Ishikawa (cell line): ENCODE measurements around the gene VAMP4.

Source experiments
- CEBPB ChIP-seq: IDR thresholded peaks from 2 replicates; pipeline ENCODE4 v1.6.1; 2012
- CREB1 ChIP-seq: IDR thresholded peaks from 2 replicates; pipeline ENCODE4 v1.6.1; 2012; ENCODE audit warnings: low read depth
- EGR1 ChIP-seq: IDR thresholded peaks from 2 replicates; pipeline ENCODE4 v1.6.1; 2012
- EP300 ChIP-seq: IDR thresholded peaks from 2 replicates; pipeline ENCODE4 v1.6.1; 2012; ENCODE audit warnings: borderline replicate concordance
- MAX ChIP-seq: IDR thresholded peaks from 2 replicates; pipeline ENCODE4 v1.6.1; 2012
- RAD21 ChIP-seq: IDR thresholded peaks from 2 replicates; pipeline ENCODE4 v1.6.1; 2012; ENCODE audit warnings: low read depth
- TAF1 ChIP-seq: IDR thresholded peaks from 2 replicates; pipeline ENCODE4 v1.6.1; 2012; ENCODE audit warnings: low read depth, mild to moderate bottlenecking
- YY1 ChIP-seq: IDR thresholded peaks from 2 replicates; pipeline ENCODE4 v1.6.1; 2012; ENCODE audit warnings: low read depth
- ZBTB7A ChIP-seq: IDR thresholded peaks from 2 replicates; pipeline ENCODE4 v1.6.1; 2012; ENCODE audit warnings: low read depth
- TF ChIP-seq, protein P1 (sequence below): IDR thresholded peaks from 2 replicates; pipeline ENCODE4 v1.6.1; 2012; ENCODE audit warnings: low read depth, mild to moderate bottlenecking

GRCh38 chr1:171783816-171784530, 42.1 kb upstream of the VAMP4 start:
- TF ChIP-seq ZBTB7A (no peak), EP300 (no peak), MAX (no peak), YY1 (no peak), EGR1 (no peak), TAF1 (no peak), CREB1 (no peak), CEBPB (no peak), RAD21 (no peak)
- TF ChIP-seq, protein P1, sequence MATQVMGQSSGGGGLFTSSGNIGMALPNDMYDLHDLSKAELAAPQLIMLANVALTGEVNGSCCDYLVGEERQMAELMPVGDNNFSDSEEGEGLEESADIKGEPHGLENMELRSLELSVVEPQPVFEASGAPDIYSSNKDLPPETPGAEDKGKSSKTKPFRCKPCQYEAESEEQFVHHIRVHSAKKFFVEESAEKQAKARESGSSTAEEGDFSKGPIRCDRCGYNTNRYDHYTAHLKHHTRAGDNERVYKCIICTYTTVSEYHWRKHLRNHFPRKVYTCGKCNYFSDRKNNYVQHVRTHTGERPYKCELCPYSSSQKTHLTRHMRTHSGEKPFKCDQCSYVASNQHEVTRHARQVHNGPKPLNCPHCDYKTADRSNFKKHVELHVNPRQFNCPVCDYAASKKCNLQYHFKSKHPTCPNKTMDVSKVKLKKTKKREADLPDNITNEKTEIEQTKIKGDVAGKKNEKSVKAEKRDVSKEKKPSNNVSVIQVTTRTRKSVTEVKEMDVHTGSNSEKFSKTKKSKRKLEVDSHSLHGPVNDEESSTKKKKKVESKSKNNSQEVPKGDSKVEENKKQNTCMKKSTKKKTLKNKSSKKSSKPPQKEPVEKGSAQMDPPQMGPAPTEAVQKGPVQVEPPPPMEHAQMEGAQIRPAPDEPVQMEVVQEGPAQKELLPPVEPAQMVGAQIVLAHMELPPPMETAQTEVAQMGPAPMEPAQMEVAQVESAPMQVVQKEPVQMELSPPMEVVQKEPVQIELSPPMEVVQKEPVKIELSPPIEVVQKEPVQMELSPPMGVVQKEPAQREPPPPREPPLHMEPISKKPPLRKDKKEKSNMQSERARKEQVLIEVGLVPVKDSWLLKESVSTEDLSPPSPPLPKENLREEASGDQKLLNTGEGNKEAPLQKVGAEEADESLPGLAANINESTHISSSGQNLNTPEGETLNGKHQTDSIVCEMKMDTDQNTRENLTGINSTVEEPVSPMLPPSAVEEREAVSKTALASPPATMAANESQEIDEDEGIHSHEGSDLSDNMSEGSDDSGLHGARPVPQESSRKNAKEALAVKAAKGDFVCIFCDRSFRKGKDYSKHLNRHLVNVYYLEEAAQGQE: no peak
